Natural killer cell treated with Interleukin-12 subunit alpha and Interleukin-12 subunit beta and Interleukin-15 and Interleukin-18, amount 100 ng/mL, for 72 hours (primary cell): Measurements from ENCODE around the gene RARB. TPM values are rescaled to one million over a fixed set of nuclear protein-coding genes. Genes with fewer than 3 reads are reported as not detected.

Experiments used
- ATAC-seq, 2 donors: fragments of 150-1000 bp; cut with Tn5 transposase in 1 of 2; sonication (Bioruptor Pico), chemical (Tn5 transposase) in 1 of 2; 2 replicates each; pipeline ENCODE4 v1.10.0; 2021
- DNase-seq: peaks from one replicate; pipeline ENCODE4 v3.0.0; 2022; ENCODE audit warnings: low spot score
- H3K27ac Mint-ChIP-seq, 2 donors: 1 replicate in 1 of 2; 2 replicates in 1 of 2; pipeline ENCODE4 v1.8.0; 2022; ENCODE audit warnings: mixed read lengths in 2 of 2, mild to moderate bottlenecking in 1 of 2, moderate library complexity in 1 of 2
- H3K27me3 Mint-ChIP-seq, 2 donors: 1 replicate in 1 of 2; 2 replicates in 1 of 2; pipeline ENCODE4 v1.8.0; 2022; ENCODE audit warnings: mixed read lengths in 2 of 2
- H3K36me3 Mint-ChIP-seq: one replicate; pipeline ENCODE4 v1.8.0; 2022; ENCODE audit warnings: mixed read lengths
- H3K4me1 Mint-ChIP-seq, 2 donors: 1 replicate in 1 of 2; 2 replicates in 1 of 2; pipeline ENCODE4 v1.8.0; 2022; ENCODE audit warnings: low read depth in 2 of 2, mixed read lengths in 2 of 2, mild to moderate bottlenecking in 1 of 2
- H3K4me3 Mint-ChIP-seq: one replicate; pipeline ENCODE4 v1.8.0; 2022; ENCODE audit warnings: mixed read lengths
- H3K9me3 Mint-ChIP-seq: 2 replicates; pipeline ENCODE4 v1.8.0; 2022; ENCODE audit warnings: mixed read lengths
- total RNA-seq, 2 donors: library from RNA; stranded (reverse); gene quantifications; one replicate each; pipeline ENCODE4 v1.2.3, GENCODE V29; 2022

The RARB gene
- total RNA-seq, 2 donors from 2014 or later, result not detected

DNA sequence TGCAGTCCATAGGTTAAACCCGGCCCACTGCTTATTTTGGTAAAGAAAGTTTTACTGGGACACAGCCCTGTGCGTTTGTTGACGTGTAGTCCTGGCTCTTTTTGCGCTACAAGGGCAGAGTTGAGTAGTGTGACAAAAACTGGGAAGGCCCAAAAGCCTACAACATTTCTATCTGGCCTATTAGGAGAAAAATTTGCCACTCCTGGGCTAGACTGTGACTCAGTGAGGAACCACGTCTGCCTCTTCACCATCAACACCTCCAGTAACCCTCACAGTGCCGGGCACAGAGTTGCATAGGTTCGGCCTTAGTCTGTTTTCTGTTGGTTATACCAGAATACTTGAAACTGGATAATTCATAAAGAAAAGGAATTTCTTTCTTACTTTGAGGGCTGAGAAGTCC, 126.3 kb downstream of the RARB start:
- no peak for DNase-seq
- Mint-ChIP-seq H3K27ac (no peak overlapping the region), H3K9me3 (no peaks in the 10 kb centered on the region), H3K4me3 (no peak overlapping the region), H3K4me1 (no peaks in the 10 kb centered on the region), H3K27me3 (peaks cover 0 to 6% of the 10 kb centered on the region in 2 donors), H3K36me3 (no peaks in the 10 kb centered on the region)
- ATAC-seq, result no peak

DNA sequence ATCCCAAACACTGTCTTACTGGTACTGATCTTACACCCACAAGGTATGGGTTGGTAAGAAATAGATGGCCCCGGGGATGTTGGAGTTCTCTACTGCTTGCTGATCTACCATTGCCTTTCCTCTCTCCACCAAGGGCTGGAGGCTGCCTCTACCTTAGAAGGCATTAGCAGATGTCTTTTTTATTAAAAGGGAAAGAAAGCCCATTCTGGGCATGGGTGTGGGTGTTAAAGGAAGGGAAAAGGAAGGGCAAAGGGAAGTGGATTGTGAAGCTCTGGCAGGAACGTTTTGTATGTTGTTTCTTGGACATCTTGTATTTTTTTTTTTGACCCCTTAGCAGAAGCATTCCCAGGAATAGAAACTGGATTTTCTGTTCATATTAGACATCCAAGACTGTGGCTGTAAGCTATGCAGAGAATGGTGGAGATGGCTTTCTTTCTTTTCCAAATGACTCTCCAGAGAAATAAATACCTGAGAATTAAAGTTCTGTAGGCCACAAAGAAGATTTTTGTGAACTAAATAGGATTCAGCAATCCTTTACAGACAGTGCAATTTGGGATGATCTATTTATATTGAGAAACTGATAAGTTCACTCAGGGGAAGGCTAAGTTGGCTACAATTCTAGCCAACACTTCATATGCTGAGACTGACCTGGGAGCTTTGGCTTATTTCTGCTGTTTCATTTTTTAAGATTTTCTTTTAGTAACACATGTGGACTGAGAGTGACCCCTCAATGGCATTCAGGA, 127.8 kb downstream of the RARB start:
- ATAC-seq (no peak), DNase-seq (no peak)
- Mint-ChIP-seq H3K4me1 (no peaks in the 10 kb centered on the region), H3K4me3 (no peak overlapping the region), H3K27me3 (peaks cover 0 to 6% of the 10 kb centered on the region in 2 donors), H3K9me3 (no peaks in the 10 kb centered on the region), H3K36me3 (no peaks in the 10 kb centered on the region), H3K27ac (no peak overlapping the region)

DNA sequence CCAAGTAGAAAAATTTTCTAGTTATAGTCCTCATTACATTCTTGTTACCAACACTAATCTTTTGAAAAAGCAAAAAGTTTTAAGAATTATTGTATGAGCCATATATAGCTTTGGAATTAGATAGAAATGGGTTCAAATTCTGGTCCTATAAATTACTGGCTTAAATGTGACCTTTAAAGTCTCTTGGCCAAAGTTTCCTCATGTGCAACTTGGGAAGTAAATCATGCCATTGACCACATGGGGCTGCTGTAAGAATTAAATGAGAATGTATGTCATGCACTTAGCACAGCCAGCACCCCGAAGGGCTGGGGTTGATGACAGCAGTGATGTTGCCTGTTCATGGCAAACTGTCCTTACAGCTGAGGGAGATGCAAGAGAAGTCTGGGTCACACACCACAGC, 128.4 kb downstream of the RARB start:
- no peaks in the 10 kb centered on the region for H3K36me3 Mint-ChIP-seq
- no peak for ATAC-seq
- no peak for DNase-seq
- H3K9me3 Mint-ChIP-seq, result no peaks in the 10 kb centered on the region
- H3K4me1 Mint-ChIP-seq, result no peaks in the 10 kb centered on the region
- peaks cover 0 to 6% of the 10 kb centered on the region in 2 donors for H3K27me3 Mint-ChIP-seq
- no peak overlapping the region for H3K4me3 Mint-ChIP-seq
- H3K27ac Mint-ChIP-seq, result no peak overlapping the region

DNA sequence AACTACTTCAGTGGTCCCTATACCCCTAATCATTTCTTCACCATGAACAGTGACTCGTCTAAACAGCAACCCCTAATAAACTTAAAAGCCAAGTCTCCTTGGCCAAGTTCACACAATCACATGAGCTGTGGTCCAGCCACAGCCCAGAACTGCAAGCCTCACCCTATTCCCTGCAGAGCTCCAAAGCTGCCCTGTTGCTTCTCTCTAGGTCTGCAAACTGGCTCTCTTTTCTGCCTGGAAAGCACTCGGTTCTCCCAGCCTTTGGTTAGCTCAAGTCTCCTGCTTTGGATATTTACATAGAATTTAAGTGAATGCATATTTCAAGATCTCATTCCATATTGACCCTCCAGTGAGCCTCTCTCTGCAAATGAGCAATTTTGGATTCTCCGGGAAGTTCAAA, 129.6 kb downstream of the RARB start:
- no peak overlapping the region for H3K27ac Mint-ChIP-seq
- no peaks in the 10 kb centered on the region for H3K36me3 Mint-ChIP-seq
- H3K27me3 Mint-ChIP-seq, result peaks cover 0 to 1% of the 10 kb centered on the region in 2 donors
- H3K4me3 Mint-ChIP-seq, result no peak overlapping the region
- ATAC-seq (no peak), DNase-seq (no peak)
- H3K9me3 Mint-ChIP-seq, result no peaks in the 10 kb centered on the region
- no peaks in the 10 kb centered on the region for H3K4me1 Mint-ChIP-seq

DNA sequence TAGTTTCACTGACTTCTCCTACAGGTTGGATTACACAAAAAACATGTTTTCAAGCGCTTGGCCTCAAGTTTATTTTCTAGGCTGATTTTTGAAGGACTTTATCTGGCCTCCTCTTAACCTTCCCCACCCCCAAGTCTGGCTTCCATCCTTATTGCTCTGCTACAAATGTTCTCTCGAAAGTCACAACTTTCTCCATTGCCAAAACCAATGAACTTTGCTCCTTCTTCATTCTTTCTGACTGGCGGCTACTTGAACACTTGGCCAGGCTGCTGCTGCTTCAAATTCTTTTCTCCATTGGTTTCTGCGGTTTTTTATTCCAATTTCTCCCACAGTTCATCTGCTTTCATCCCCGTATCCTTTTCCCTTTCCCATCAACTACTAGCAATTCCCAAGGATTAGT, 130.1 kb downstream of the RARB start:
- H3K4me3 Mint-ChIP-seq, result no peak overlapping the region
- no peak for ATAC-seq
- no peak for DNase-seq
- no peak overlapping the region for H3K27ac Mint-ChIP-seq
- no peaks in the 10 kb centered on the region for H3K27me3 Mint-ChIP-seq
- H3K36me3 Mint-ChIP-seq, result no peaks in the 10 kb centered on the region
- H3K9me3 Mint-ChIP-seq, result no peaks in the 10 kb centered on the region
- no peaks in the 10 kb centered on the region for H3K4me1 Mint-ChIP-seq

DNA sequence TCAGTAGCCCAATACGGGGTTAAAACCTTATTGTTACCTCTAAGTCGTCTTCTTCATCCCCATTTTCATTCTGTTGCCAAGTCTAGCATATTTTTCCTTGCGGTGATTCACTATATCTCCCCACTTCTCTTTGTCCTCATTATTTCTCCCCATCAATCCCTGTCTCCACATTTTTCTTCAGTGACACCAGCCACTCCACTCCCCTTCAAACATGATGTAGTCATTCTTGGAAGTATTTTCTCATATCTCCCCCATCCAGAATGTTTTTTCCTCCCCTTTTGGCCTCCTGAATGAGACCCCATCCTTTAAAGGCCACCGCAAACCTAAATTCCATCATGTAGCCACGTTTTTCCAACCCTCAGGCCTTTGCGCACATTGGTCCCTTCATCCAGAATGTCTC, 130.7 kb downstream of the RARB start:
- H3K4me3 Mint-ChIP-seq, result no peak overlapping the region
- no peaks in the 10 kb centered on the region for H3K27me3 Mint-ChIP-seq
- H3K36me3 Mint-ChIP-seq, result no peaks in the 10 kb centered on the region
- no peak for DNase-seq
- no peaks in the 10 kb centered on the region for H3K4me1 Mint-ChIP-seq
- no peaks in the 10 kb centered on the region for H3K9me3 Mint-ChIP-seq
- H3K27ac Mint-ChIP-seq, result no peak overlapping the region
- ATAC-seq, result no peak

DNA sequence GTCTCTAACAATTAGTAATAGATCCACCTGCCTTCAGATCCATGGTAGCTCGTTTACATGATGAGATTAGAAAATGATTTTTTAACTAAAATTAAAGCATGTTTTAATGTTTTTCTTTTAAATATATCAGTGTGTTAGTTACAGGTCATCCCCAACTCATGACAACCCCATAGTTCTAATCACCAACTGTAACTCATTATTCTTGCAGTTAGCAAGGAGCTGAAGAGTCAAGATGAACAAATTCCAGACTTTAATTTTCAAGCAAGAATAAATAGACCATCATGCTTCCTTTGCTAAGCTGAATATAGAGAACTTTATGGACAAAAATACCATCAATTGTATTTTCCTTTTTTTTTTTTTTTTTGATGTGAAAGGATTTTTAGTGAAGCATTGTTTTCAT, 135.5 kb downstream of the RARB start:
- no peak overlapping the region for H3K27ac Mint-ChIP-seq
- ATAC-seq (no peak), DNase-seq (no peak)
- H3K9me3 Mint-ChIP-seq, result no peaks in the 10 kb centered on the region
- no peaks in the 10 kb centered on the region for H3K36me3 Mint-ChIP-seq
- no peak overlapping the region for H3K4me3 Mint-ChIP-seq
- H3K4me1 Mint-ChIP-seq, result no peaks in the 10 kb centered on the region
- H3K27me3 Mint-ChIP-seq, result peaks cover 0 to 2% of the 10 kb centered on the region in 2 donors

DNA sequence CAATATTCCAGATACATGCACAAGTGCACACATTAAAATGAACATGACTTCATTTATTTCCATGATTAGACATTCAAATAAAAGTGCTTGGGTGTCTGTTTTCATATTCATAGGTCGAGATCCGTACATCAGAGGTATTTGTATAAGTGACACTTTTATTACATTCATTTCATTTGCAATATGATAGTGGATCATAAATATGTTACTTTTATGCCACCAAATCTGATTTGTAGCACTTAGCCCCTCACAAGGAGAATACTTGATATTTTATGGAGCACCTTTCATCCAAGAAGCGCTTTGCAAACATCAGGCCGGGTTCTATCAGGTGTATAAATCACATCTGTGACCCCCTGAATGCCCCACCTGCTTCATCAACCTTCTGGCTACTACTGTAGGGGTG, 136.0 kb downstream of the RARB start:
- ATAC-seq (no peak), DNase-seq (no peak)
- H3K36me3 Mint-ChIP-seq, result no peaks in the 10 kb centered on the region
- H3K27me3 Mint-ChIP-seq, result peaks cover 0 to 2% of the 10 kb centered on the region in 2 donors
- H3K27ac Mint-ChIP-seq, result no peak overlapping the region
- no peaks in the 10 kb centered on the region for H3K9me3 Mint-ChIP-seq
- H3K4me3 Mint-ChIP-seq, result no peak overlapping the region
- H3K4me1 Mint-ChIP-seq, result no peaks in the 10 kb centered on the region

DNA sequence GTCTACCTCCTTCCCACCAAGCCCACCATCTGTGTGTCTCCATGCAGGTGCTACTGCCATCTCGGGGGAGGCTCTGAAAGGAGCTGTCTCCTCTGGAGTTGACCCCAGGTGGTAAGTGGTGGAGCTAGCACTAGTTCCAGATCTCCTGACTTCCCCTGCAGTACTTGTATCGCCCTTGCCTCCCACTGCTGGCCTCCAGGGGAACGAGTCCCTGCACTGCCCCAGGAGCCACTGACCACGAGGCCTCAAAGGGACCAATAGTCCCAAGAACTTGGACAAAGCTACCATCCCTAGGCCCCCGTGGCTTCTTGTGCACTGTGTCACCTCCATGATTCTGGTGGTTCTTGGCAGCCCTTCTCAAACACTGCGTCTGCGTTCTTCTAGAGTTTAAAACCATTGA, 137.7 kb downstream of the RARB start:
- DNase-seq (no peak), ATAC-seq (no peak)
- H3K36me3 Mint-ChIP-seq, result no peaks in the 10 kb centered on the region
- no peak overlapping the region for H3K27ac Mint-ChIP-seq
- no peaks in the 10 kb centered on the region for H3K4me1 Mint-ChIP-seq
- H3K4me3 Mint-ChIP-seq, result no peak overlapping the region
- H3K9me3 Mint-ChIP-seq, result no peaks in the 10 kb centered on the region
- H3K27me3 Mint-ChIP-seq, result peaks cover 0 to 2% of the 10 kb centered on the region in 2 donors

DNA sequence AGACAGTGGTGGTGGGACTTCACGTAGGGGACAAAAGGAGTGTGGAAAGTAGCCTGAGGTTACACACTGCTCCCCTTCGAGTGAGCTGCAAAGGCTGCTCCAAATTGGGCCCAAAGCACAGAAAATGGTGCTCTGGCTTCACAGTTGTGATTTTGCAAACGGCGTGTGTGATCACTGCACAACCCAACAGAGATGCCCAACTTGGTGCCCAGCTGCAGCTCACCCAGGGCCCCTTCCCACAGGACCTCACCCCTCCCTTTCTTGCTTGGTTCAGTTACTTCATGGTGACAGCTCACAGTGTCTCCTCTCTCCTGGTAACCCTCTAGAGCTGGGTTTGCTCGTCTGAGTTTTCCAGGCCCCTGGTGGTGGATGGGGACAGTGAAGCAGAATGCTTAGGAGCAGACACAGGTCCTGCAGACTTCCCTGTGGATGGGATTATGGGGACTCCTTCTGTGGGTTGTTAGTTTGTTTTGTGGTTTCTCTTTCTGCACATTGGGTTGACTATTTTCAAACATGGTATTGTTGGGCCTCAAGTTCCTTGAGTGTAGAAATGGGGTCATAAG, 138.4 kb downstream of the RARB start:
- Mint-ChIP-seq H3K4me3 (no peak overlapping the region), H3K9me3 (no peaks in the 10 kb centered on the region), H3K36me3 (no peaks in the 10 kb centered on the region), H3K4me1 (no peaks in the 10 kb centered on the region), H3K27me3 (peaks cover 0 to 2% of the 10 kb centered on the region in 2 donors), H3K27ac (no peak overlapping the region)
- ATAC-seq (no peak), DNase-seq (no peak)

DNA sequence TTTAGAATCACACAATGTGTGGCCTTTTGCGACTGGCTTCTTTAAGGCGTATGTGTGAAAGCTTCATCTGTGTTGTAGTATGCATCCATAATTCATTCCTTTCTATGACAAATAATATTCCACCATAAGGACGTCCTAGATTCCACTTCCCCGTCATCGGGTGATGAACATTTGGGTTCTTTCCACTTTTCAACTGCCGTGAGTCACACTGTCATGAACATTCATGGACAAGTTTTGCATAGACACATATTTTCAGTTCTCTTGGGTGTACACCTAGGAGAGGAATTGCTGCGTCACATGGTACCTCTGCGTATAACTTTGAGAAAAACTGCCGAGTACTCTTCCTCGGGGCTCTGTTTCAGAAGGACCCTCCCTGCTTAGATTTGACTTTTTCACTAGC, 139.3 kb downstream of the RARB start:
- no peaks in the 10 kb centered on the region for H3K36me3 Mint-ChIP-seq

DNA sequence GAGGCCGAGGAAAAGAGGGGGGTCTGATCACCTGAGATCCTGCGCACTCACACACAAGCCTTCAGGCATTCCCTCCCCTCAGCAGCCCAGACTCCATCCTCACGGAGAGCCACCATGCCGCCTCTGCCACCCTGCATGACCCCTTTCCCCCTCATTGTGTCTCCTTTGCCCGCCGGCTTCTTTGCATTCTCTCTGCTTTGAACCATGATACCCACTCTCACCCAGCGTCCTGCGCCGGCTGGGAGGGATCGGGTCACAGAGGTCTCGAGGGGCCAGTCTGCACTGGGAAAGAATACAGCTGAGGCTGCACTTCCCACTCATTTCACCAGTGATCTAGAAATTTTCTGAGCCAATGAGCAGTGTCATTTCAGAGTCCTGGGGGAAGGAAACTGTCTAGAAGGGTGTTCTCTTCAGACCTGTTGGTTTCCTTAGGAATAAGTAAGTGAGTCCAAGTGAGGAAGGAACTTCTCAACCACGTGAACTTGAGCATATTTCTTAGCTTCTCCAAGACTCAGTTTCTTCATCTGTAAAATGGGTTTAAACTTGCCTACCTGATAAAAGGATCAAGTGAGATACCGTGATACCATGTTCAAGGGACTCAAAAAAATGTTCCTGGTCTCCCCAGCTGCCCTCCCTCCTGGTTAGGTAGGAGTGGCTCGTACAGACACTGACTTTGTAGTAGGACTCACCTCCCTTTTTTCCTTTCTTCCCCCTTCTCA, 139.9 kb downstream of the RARB start:
- Mint-ChIP-seq H3K27ac (no peak overlapping the region), H3K36me3 (no peaks in the 10 kb centered on the region), H3K27me3 (peaks cover 0 to 2% of the 10 kb centered on the region in 2 donors), H3K9me3 (no peaks in the 10 kb centered on the region), H3K4me3 (no peak overlapping the region), H3K4me1 (no peaks in the 10 kb centered on the region)
- DNase-seq, result no peak
- ATAC-seq, result no peak

More for the DNA sequence above, 139.3 kb downstream of the RARB start:
- H3K27ac Mint-ChIP-seq, result no peak overlapping the region
- ATAC-seq (no peak), DNase-seq (no peak)
- no peak overlapping the region for H3K4me3 Mint-ChIP-seq
- peaks cover 0 to 2% of the 10 kb centered on the region in 2 donors for H3K27me3 Mint-ChIP-seq
- H3K9me3 Mint-ChIP-seq, result no peaks in the 10 kb centered on the region
- H3K4me1 Mint-ChIP-seq, result no peaks in the 10 kb centered on the region

DNA sequence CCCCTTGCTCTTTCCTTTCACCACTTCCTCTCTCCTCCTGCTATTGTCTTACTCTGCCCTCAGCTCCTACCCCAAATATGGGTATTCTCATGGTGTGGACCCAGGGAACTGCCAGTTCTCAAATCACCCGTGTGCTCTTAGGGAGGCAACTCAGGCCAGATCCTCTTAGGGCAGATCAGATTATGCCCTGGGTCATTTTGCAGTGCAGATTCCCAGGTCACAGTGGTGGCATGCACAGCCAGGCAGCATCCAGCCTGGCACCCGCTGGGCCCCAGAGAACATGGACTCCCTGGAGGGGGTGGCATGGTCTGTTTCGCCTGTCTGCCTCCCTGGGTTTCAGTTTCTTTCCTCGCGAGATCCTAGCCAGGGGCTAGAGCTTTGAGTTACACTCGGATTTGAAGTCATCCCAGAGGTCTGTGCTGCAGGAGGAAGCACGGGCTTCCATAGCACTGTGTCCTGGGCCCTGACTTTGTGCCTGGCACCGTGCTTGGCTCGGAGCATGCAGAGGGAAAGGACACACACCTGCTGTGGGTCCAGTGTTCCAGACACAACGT, 140.5 kb downstream of the RARB start:
- no peak overlapping the region for H3K27ac Mint-ChIP-seq
- no peaks in the 10 kb centered on the region for H3K9me3 Mint-ChIP-seq
- no peak overlapping the region for H3K4me3 Mint-ChIP-seq
- no peaks in the 10 kb centered on the region for H3K4me1 Mint-ChIP-seq
- H3K36me3 Mint-ChIP-seq, result no peaks in the 10 kb centered on the region
- DNase-seq (no peak), ATAC-seq (peak in 1 of 2 donors; percentile 10)
- H3K27me3 Mint-ChIP-seq, result peaks cover 0 to 2% of the 10 kb centered on the region in 2 donors

DNA sequence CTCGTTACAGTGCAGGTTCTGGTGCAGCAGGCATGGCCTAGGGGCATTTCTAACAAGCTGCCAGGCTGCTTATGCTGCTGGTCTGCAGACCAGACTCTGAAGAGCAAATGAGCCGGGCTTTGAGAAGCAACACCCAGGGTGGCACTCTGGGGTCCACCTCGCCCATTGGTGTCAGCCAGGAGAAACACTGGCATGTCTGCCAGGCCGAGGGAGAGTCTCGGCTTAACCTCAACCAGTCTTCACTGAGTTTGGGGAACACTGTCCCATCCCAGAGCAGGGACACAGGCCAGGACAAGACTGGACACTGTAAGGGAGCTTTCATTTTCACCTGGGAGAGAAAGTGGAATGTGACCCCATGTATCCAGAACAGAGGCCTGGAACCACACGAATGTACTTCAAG, 143.2 kb downstream of the RARB start:
- H3K27ac Mint-ChIP-seq, result no peak overlapping the region
- no peak overlapping the region for H3K4me3 Mint-ChIP-seq
- DNase-seq (no peak), ATAC-seq (no peak)
- H3K27me3 Mint-ChIP-seq, result peaks cover 0 to 2% of the 10 kb centered on the region in 2 donors
- H3K36me3 Mint-ChIP-seq, result no peaks in the 10 kb centered on the region
- H3K4me1 Mint-ChIP-seq, result no peaks in the 10 kb centered on the region
- H3K9me3 Mint-ChIP-seq, result no peaks in the 10 kb centered on the region
